GM10266 (cell line): Measurements from ENCODE around the gene MEIS1.

ENCODE experiments used
- DNase-seq: peaks from one replicate; pipeline ENCODE4 v3.0.0; 2012; ENCODE audit errors: extremely low spot score
- CTCF ChIP-seq: IDR thresholded peaks from 2 replicates; pipeline ENCODE4 v1.5.1; 2012; ENCODE audit warnings: mild to moderate bottlenecking, low read depth; ENCODE audit not compliant: control insufficient read depth, insufficient read depth; ENCODE audit errors: missing control alignments

The MEIS1 gene

GRCh38 chr2:66516499-66516898 is 81.6 kb downstream of the MEIS1 start:
- TF ChIP-seq CTCF, result no peak
- no peak for DNase-seq

GRCh38 chr2:66517772-66518171 is 82.8 kb downstream of the MEIS1 start:
- DNase-seq, result no peak
- no peak for TF ChIP-seq CTCF

GRCh38 chr2:66519264-66519843 is 84.4 kb downstream of the MEIS1 start:
- no peak for TF ChIP-seq CTCF
- no peak for DNase-seq

- TF ChIP-seq CTCF, result no peak
- DNase-seq, result no peak
Observed at GRCh38 chr2:66521291-66521922, 86.5 kb downstream of the MEIS1 start.

GRCh38 chr2:66522611-66523376 is 87.9 kb downstream of the MEIS1 start:
- DNase-seq, result no peak
- TF ChIP-seq CTCF, result no peak

- no peak for DNase-seq
- TF ChIP-seq CTCF, result no peak
Observed at GRCh38 chr2:66523377-66523969, 88.5 kb downstream of the MEIS1 start.
